A673 (cell line): ENCODE data around the gene GNG11. TPM values are rescaled to one million over a fixed set of nuclear protein-coding genes. Genes with fewer than 3 reads are reported as not detected.

Experiments
- BruUV-seq: library from RNA; stranded (reverse); fragments of 400-500 nt; replicated peaks from 2 replicates; lab custom pipeline; 2021; lab: Mats Ljungman, UMichigan
- CTCF ChIA-PET: fragments of 300-600 bp; sonication (Branson Sonifier 250); formaldehyde crosslinking; loops from one replicate; lab custom pipeline; 2022; ENCODE audit warnings: antibody characterized with exemption; lab: Charles Lee
- POLR2A ChIA-PET: fragments of 300-600 bp; sonication (Branson Sonifier 250); formaldehyde crosslinking; loops from one replicate; lab custom pipeline; 2022; ENCODE audit warnings: antibody characterized with exemption; ENCODE audit not compliant: low non-redundant PET; lab: Charles Lee
- DNase-seq: peaks from one replicate; pipeline ENCODE4 v3.0.0-alpha.2; 2015; ENCODE audit warnings: low spot score
- H3K27ac ChIP-seq: fragments of 200-600 bp; sonication (generic); 2 replicates; pipeline ENCODE4 v1.5.1; 2016; ENCODE audit warnings: mixed run types, low read depth, mild to moderate bottlenecking, mixed read lengths, antibody characterized with exemption, low read length; ENCODE audit not compliant: poor library complexity, severe bottlenecking
- H3K27me3 ChIP-seq: fragments of 200-600 bp; sonication (generic); replicated peaks from 2 replicates; pipeline ENCODE4 v1.6.1; 2017; ENCODE audit warnings: mixed run types, low read depth, mild to moderate bottlenecking, mixed read lengths, antibody characterized with exemption, low read length; ENCODE audit not compliant: insufficient read depth, poor library complexity
- H3K36me3 ChIP-seq: fragments of 200-600 bp; sonication (generic); 2 replicates; pipeline ENCODE4 v1.6.1; 2016; ENCODE audit warnings: mixed run types, mild to moderate bottlenecking, mixed read lengths, antibody characterized with exemption, low read length; ENCODE audit not compliant: insufficient read depth, poor library complexity, severe bottlenecking
- H3K4me1 ChIP-seq: fragments of 200-600 bp; sonication (generic); 2 replicates; pipeline ENCODE4 v1.6.1; 2017; ENCODE audit warnings: mixed run types, mild to moderate bottlenecking, mixed read lengths, antibody characterized with exemption, low read length; ENCODE audit not compliant: insufficient read depth, poor library complexity, severe bottlenecking
- H3K4me3 ChIP-seq: fragments of 200-600 bp; sonication (generic); 2 replicates; pipeline ENCODE4 v1.5.1; 2016; ENCODE audit warnings: low read depth, mixed run types, mild to moderate bottlenecking, mixed read lengths, low read length; ENCODE audit not compliant: poor library complexity, severe bottlenecking
- H3K9me3 ChIP-seq: fragments of 200-600 bp; sonication (generic); 2 replicates; pipeline ENCODE4 v1.6.1; 2016; ENCODE audit warnings: mixed run types, low read depth, mild to moderate bottlenecking, mixed read lengths, antibody characterized with exemption, low read length; ENCODE audit not compliant: poor library complexity, severe bottlenecking
- CTCF ChIP-seq: fragments of 300-800, 200-600 bp; sonication (generic); conservative IDR thresholded peaks from 2 replicates; pipeline ENCODE4 v1.5.1; 2017; ENCODE audit warnings: low read depth, mild to moderate bottlenecking, antibody characterized with exemption, low read length, moderate library complexity, mixed read lengths
- EZH2 ChIP-seq: fragments of 200-600 bp; sonication (generic); IDR thresholded peaks from 2 replicates; pipeline ENCODE4 v1.6.1; 2017; ENCODE audit warnings: borderline replicate concordance, low read depth, mild to moderate bottlenecking, mixed read lengths, antibody characterized with exemption, low read length; ENCODE audit not compliant: poor library complexity, severe bottlenecking
- intact Hi-C: fragments of 100-400 bp; cut with micrococcal nuclease; formaldehyde crosslinking; loops from one replicate; pipeline ENCODE4 v1.10.0; 2022; ENCODE audit not compliant: unreplicated experiment
- total RNA-seq: library from RNA; stranded (reverse); gene quantifications from 2 replicates; pipeline ENCODE4 v1.2.3, GENCODE V29; 2021

GNG11 gene
- total RNA-seq, 1 experiment from 2014 or later, result 14.3 TPM

GRCh38 chr7:93920496-93921182 lies 896 bp upstream of the GNG11 start:
- no TSS peak for BruUV-seq
- POLR2A ChIA-PET, result no interaction called here

GRCh38 chr7:93921186-93921585 lies 349 bp upstream of the GNG11 start:
- BruUV-seq, result no TSS peak
- peaks cover 26% of the 10 kb centered on the region for H3K4me1 ChIP-seq
- POLR2A ChIA-PET, result no interaction called here
- CTCF ChIA-PET, result interaction anchor here (0.6 to 0.7 kb wide), 2 partner anchors 18 to 293 kb away, joined by 3 to 5 read pairs; no protein-coding TSS in a partner anchor
- no peak for DNase-seq
- intact Hi-C loops, result no loop called here
- H3K9me3 ChIP-seq, result no peaks in the 10 kb centered on the region
- H3K36me3 ChIP-seq, result peaks cover 2% of the 10 kb centered on the region
- TF ChIP-seq CTCF, result no peak
- no peak for TF ChIP-seq EZH2
- H3K27ac ChIP-seq, result peak overlapping the region; percentile 91
- H3K27me3 ChIP-seq, result no peaks in the 10 kb centered on the region
- H3K4me3 ChIP-seq, result peak overlapping the region; percentile 57

More at GRCh38 chr7:93920496-93921182, 896 bp upstream of the GNG11 start:
- peak overlapping the region; percentile 91 for H3K27ac ChIP-seq
- CTCF ChIA-PET, result interaction anchor here (0.6 to 0.7 kb wide), 2 partner anchors 18 to 293 kb away, joined by 3 to 5 read pairs; no protein-coding TSS in a partner anchor
- no peaks in the 10 kb centered on the region for H3K27me3 ChIP-seq
- no peak for DNase-seq
- no peaks in the 10 kb centered on the region for H3K36me3 ChIP-seq
- no peaks in the 10 kb centered on the region for H3K9me3 ChIP-seq
- no peak overlapping the region for H3K4me3 ChIP-seq
- intact Hi-C loops, result no loop called here
- peaks cover 26% of the 10 kb centered on the region for H3K4me1 ChIP-seq
- no peak for TF ChIP-seq CTCF
- no peak for TF ChIP-seq EZH2

GRCh38 chr7:93923296-93923695 lies 1.8 kb downstream of the GNG11 start:
- Histone ChIP-seq H3K4me3 (peak overlapping the region; percentile 57), H3K4me1 (peaks cover 26% of the 10 kb centered on the region), H3K36me3 (peaks cover 3% of the 10 kb centered on the region), H3K9me3 (no peaks in the 10 kb centered on the region), H3K27ac (peak overlapping the region; percentile 91), H3K27me3 (no peaks in the 10 kb centered on the region)
- no peak for DNase-seq
- no TSS peak for BruUV-seq
- ChIA-PET CTCF (no interaction called here), POLR2A (no interaction called here)
- TF ChIP-seq EZH2 (no peak), CTCF (no peak)
- intact Hi-C loops, result no loop called here
